Renal cortical epithelial cell (primary cell): Measurements from ENCODE around the gene DDI2. TPM values are rescaled to one million over a fixed set of nuclear protein-coding genes. Genes with fewer than 3 reads are reported as not detected.

Experiments
- DNase-seq: peaks from one replicate; pipeline ENCODE4 v3.0.0-alpha.2; 2011; ENCODE audit warnings: low read depth
- total RNA-seq: library from RNA; depleted of rRNA; stranded (reverse); fragments of >200 nt; gene quantifications from 2 replicates; pipeline ENCODE4 v1.2.3, GENCODE V29; 2014

Gene DDI2
- total RNA-seq, 1 donor from 2014 or later: 33.0 TPM

DNA sequence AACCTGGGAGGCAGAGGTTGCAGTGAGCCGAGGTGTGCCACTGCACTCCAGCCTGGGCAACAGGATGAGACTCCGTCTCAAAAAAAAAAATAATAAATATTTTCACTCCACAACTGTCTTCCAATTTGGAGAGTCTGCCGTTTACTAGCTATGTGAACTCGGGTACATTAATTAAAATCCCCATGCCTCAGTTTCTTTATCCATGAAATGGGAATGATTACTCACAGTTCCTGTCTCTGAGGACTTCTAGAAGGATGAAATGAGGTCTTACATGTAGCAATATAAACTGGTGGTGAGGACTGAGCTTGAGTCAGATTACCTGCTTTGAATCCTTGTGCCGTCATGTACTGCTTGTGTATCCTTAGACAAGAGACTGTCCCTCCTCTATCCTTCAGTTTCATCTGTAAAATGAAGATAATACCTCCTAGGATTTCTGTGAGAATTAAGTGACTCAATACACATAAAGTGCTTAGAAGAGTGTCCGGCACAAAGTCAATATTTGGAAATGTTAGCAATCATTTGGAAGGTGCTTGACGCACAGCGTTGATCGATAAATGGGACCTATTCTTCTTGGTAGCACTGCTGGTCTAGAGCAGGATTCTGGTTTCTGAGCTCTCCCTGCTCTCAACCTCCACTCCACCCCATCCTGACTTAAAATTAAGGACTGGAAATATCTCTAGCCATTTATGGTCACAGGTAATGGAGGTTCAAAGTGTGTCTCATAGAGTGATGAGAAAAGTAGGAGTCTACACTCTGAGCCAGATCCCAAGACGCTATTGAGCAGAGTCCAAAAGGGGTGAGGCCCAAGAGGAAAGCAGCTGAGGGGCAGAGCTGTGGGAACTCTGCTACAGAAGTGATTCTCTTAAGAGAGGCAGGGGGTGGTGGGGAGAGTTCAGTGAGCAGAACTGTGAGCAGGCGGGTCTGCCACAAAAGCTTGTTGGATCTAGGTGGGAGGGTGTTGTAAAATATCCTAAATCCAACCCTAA, 11.6 kb upstream of the DDI2 start:
- no peak for DNase-seq

DNA sequence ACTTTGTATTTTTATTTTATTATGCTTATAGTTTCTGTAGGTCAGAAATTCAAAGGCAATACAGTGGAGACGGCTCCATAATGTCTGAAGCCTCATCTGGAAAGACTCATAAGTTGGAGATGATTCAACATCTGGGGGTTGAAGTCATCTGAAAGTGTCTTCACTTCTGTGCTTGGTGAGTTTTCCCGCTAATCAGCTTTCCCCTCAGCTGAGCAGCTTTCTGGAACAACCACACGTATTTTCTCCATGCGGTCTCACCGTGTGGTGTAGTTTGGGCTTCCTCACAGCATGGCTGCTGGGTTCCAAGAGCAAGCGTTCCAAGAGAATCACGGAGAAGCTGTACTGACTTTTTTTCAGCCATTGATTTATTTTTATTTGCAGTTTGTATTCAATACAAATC, 7.6 kb upstream of the DDI2 start:
- DNase-seq: no peak

DNA sequence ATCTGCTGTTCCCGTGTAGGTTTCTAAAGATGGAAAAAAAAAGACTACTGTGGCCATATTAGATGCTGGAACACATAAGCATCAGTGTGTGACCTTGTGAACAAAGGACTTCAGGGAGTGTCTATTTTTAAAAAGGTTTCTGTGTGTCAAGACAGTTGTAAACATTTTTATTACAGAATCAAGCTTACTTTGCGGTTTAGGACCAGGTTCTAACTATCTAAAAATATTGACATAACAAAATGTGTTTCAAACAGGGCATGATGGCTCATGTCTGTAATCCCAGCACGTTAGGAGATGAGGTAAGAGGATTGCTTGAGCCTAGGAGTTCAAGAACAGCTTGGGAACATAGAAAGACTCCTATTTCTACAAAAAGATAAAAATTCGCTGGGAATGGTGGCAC, 7.1 kb upstream of the DDI2 start:
- no peak for DNase-seq

DNA sequence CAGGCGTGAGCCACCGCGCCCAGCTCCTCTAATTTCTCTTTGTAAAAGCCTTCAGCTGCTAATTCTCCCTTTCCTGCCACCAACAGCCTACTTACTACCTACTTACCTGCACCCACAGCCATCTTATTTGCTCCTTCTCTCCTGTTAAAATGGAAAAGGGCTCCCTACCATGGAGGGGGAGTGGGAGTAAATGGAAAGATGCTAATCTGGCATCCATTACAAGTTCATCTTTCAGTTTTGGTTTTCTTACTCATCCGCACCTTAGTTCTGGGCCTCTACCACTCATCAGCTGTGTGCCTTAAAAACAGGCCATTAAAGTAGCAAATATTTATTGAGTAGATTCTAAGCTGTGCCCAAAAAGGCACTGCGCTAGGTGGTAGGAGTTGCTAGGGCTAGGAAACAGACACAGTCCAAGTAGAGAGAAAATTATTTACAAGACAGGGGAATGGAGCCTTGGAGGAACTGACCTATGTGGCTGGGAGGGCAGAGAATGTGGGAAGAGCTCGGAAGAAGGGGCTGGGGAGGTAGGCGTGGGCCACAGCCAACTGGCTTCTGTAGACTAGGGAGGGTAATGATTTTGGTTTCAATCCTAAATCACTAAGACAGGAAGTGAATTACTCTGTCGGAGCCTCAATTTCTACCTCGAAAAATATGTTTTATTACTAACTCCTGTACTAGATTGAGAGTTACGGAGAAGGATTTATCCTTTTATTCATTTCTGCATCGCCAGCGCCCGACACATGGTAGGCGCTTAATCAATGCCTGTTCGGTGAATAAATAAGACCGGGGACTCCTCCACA, 685 bp upstream of the DDI2 start:
- peak; percentile 57 for DNase-seq

DNA sequence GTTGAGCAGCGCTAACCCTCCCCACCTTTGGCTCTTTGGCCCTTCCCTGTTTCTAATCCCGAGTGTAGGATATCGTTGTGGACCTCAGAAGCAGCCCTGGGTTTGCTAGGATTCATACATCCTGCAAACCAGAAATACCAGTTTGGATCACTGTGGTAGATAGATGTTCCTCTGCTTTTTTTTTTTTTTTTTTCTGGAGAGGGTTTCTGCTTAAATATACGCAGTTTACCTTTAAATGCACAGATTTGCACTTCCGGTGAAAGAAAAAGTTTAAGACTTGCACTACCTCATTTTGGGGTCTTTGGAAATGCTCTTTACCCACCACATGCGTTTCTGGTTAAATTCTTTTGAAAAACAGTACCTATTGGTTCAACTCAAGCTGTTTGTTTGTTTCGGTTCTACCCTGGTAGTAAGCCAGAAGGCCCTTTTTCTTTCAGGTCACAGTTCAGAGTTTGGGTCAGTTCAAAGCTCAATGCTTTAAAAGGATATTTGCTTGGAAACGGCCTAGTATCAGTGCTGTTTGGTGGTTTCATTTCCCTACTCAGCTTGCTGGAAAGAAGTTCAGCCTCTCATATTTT, 908 bp downstream of the DDI2 start:
- peak; percentile 34 for DNase-seq

DNA sequence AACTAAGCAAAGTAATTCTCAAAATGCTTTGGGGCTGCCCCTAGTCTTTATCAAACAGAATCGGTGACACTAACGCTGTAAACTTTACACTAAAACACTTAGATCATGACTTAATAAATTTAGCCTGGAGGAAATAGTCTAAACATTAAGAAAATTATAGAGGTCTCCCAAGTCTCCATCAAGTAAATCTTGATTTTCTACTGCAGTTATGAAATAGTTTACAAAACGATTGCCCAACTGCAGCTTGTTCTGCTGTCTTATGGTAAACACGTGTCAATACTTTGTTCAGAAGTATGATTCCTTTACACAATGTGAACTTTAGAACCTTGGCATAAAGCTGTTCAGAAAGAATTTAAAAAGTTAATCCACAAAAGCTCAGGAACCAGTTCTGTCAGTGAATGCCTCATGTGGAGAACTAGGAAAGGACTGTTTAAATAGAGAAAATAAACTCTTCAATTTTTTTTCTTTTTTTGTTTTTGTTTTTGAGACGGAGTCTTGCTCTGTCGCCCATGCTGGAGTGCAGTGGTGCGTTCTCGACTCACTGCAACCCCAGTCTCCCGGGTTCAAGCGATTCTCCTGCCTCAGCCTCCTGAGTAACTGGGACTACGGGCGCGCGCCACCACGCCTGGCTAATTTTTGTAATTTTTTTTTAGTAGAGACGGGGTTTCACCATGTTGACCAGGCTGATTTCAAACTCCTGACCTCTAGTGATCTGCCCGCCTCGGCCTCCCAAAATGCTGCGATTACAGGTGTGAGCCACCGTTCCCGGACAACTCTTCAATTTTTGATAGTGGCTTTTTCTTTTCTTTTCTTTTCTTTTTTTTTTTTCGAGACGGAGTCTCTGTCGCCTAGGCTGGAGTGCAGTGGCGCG, 1.6 kb downstream of the DDI2 start:
- DNase-seq: peak; percentile 78

DNA sequence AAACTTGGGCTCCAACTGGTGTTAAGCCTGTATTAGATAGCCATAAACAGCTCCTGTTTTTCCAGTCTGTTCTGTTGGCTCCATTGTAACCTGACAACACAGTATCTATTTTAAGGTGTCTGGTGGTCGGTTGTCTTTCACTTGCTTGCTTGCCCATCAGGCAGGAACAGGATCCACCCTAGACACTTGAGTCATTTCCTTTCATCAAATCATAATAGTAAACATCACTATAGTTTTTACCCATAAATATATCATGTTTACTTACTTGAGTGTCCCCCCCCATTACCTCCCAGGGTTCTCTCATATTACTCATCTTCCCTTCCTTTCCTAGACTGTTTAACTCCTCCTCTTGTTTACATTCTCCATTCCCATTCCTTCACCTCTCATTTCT, 2.9 kb downstream of the DDI2 start:
- peak; percentile 53 for DNase-seq

DNA sequence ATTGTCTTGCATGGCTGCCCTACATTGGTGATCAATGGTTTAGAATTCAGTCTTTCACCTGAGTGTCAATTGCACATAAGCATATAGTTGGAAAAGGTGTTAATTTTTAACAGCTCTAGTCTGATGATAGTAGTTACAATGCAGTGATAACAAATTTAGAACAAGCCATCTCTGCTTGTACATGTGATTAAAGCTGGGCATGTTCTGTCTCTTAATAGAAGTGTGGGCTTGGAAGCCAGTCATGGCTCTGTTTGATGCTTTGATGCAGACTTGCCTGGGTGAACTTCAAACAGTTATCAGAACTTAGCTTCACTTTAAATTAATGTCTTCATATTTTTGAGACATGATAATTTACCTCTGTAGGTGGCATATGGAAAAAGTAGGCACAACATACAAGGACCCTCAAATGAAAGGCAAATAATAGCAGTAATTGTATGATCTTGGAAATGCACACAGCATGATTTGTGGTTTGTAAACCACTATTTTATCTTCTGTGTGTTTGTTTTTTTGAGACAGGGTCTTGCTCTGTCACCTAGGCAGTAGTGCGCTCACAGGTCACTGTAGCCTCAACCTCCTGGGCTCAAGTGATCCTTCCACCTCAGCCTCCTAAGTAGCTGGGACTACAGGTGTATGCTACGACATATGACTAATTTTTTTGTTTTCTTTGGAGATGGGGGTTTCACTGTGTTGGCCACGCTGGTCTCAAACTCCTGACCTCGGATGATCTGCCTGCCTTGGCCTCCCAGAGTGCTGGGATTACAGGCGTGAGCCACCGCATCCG, 3.8 kb downstream of the DDI2 start:
- DNase-seq: no peak

DNA sequence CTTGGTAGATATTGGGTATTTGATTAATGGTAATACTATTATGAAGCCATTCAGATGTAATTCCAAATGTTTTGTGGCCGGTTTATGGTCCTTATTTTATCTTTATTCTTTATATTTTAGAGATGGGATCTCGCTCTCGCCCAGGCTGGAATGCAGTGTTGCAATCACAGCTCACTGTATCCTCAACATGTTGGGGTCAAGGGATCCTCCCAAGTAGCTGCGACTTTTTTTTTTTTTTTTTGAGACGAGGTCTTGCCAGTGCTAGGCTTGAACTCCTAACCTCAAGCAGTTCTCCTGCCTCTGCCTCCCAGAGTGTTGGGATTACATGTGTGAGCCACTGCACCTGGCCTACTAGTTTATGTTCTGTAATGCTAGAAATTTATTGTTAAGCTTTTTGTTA, 4.7 kb downstream of the DDI2 start:
- DNase-seq: no peak

DNA sequence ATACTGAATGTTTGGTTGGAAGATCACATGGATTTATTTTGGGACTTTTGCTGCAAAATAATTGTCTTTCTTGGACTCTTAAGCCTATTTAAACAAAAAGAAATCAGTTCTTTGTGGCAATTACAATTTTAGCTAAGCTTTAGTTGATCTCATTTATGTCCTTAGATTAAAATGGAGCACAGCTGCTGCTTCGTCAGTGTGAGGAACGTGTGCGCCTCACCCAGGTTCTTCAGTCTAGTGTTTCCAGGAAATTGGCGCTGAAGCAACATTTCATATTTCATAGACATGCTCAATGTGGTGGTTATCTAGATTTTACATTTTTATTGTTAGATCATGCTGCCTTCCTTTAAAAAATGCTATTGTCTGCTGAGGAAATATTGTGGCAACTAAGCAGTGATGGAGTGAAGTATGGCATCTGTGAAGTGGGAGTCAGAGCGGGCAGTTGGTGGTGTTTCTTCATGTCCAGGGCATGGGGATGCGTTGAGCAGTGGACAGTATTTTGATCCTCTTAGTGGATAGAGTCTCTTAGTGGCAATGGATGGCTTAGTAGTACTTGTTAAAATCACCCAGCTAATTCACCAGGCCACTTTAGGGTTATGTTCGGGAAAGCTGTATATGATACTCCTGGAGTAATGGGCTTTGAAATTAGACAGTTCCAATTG, 5.6 kb downstream of the DDI2 start:
- DNase-seq: no peak

DNA sequence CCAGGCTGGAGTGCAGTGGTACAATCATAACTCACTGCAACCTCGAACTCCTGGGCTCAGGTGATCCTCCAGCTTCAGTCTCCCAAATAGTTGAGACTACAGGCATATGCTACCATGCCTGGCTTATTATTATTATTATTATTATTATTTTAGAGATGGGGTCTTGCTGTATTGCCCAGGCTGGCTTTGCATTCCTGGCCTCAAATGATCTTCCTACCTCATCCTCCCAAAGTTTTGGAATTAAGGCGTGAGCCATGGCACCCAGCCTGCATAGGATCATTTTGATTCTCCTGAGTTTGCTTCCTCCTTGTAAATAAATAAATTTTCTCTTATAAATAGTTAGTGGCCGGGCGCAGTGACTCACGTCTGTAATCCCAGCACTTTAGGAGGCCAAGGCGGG, 6.2 kb downstream of the DDI2 start:
- DNase-seq: no peak

DNA sequence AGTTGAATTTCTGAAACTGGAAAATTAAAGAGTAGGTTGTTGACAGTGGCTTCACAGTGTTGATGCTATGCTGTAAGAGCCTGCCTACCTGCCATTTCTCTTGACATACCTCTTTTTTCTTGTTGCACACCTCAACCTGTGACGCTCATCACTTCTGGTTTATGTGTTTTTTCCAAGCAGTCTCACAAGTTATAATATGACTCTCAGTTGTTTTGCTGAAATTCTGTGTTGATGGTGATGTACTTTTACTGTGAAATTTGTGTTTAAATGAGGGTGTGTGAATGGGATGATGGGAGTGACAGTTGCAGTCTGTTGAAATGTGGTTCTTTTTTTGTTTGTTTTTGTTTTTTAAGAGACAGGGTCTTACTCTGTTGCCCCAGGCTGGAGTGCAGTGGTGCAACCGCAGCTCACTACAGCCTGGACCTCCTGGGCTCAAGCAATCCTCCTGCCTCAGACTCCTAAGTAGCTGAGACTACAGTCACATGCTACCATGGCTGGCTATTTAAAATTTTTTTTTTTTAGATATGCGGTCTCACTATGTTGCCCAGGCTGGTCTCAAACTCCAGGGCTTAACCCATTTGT, 7.0 kb downstream of the DDI2 start:
- no peak for DNase-seq

DNA sequence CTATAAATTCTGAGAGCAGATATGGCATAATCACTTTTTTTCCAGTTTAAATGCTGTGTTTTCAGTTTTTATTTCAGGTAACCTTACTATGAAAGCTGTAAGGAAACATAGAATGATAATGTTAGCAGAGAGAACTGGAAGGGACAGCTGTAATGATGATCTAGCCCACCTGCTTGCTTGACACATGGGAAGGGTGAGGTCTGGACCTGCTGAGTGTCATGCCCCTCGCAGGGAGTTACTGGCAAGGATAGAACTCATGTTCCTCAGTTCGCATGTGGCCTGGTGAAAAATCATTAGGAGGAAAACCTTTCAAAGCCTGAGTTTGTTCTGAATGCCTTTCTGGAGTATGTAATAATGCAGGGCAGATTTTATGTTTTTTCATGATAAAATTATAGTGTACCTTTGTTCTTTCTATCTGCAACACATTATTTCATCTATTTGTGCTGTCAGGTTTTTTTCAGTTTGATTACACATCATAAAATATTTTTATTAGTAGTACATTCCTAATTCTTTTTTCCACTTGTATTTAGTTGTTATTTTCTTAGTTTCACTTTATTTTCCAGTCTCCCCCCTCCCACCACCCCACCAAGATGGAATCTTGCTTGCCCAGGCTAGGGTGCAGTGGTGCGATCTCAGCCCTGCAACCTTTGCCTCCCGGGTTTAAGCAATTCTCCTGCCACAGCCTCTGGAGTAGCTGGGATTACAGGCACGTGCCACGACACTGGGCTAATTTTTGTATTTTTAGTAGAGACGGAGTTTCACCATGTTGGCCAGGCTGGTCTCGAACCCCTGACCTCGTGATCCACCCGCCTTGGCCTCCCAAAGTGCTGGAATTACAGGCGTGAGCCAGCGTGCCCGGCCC, 8.0 kb downstream of the DDI2 start:
- DNase-seq: no peak

DNA sequence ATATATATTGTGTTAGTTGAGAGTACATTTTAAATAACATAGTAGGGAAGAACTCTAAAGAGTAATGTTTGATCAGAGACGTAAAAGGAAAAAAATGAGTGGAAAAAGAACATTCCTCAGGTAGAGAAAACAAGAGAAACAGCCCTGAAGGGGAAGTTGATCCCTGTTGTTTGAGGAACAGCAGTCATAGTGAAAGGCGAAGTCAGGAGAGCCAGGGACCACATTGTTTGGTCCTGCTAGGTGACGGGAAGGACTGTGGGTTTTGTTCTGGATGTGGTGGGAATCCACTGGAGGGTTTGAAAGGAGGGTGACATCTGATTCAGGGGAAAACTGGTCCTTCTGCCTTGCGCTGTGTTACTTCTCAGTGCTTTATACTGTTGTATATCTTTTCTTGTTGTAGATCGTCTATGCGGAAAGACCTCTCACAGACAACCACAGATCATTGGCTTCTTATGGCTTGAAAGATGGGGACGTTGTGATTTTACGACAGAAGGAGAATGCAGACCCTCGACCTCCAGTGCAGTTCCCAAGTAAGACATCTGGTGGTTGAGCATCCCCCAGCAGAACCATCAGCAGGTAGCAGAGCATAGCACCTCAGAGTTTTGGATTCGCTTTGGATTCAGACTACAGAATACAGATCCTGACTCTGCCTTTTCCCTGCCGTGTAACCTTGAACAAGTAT, 9.2 kb downstream of the DDI2 start:
- no peak for DNase-seq

DNA sequence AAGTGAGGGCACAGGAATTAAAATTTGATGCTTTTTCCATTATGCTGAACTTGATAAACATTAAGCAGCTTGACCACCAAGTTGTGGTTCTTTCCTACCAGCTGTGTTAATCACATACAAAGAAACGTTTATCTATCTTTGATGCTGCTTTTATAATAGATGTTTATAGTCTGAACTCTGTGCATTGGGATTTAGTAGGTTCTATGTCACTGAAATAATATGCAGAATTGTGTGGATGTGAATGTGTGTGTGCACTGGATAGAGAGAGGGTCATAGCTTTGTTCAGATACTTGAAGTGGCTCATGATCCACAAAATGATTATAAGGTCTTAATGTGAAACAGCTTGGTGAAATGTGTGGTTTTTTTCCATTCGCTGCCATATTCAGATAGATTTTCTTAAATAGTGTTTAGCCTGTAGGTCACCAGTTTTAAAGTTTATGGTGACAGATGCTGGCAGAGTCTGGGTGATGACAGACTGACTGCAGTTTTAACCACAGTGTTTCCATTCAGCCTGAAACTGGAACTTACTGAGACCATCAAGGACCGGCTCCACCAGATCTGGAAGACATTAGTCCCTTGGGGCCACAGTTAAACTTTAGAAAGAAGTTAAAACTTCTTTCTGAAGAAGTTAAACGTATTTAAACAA, 10.2 kb downstream of the DDI2 start:
- DNase-seq: no peak

DNA sequence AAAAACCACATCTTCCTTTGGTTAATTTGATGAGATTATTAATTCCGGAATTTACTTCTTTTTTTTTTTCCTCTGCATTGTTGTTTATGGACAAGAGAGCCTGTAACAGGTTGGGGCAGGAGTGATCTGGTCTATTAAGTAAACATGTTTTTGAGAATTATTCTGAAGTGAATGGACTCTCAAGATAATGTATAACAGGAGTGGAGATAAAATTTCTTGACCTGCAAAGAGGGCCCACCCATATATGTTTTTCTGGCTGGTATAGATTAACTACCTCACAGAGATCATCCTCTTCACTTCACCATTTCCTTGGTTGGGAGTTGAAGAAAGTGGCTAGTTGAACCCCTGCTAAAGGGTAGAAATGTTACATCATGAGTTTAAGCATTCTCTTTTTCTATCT, 10.7 kb downstream of the DDI2 start:
- DNase-seq: no peak

DNA sequence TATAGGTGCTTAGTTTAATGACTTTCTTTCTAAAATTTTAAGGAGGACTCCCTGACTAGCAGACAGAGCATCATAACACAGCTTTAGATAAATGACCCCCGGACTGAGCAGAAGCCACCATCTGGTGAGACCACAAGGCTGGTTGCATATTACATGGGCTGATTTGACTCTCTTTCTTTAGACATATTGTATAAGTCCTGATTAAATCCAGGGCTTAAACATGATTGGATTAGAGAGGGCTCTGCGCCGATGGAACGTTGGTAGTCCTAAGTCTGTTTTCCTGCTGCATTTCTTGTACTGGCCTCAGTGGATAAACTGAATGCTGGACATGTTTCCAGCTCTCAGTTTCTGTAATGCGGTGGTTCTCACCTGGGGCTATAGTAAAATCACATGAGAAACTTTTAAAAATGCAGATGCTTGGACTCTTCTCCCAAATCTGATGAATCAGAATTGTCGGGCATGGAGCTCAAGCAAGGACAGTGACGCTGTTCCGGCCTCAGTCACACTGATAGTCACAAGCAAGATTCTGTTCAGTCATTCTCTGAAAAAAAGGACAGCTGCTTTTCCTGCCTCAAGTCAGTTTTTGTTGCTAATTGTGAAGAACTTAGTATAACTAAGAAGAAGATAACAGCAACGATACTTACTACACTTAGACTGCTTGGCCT, 16.6 kb downstream of the DDI2 start:
- no peak for DNase-seq
